HG02623 (cell line): ENCODE data around the gene TUBA4B.
A peak's percentile ranks its signal among the peaks of the same experiment; 100 is the strongest.

ENCODE experiments used
- ATAC-seq: cut with Tn5 transposase; IDR thresholded peaks from one replicate; pipeline ENCODE4 v1.9.1; 2021; ENCODE audit warnings: moderate library complexity; ENCODE audit not compliant: unreplicated experiment

TUBA4B gene

DNA sequence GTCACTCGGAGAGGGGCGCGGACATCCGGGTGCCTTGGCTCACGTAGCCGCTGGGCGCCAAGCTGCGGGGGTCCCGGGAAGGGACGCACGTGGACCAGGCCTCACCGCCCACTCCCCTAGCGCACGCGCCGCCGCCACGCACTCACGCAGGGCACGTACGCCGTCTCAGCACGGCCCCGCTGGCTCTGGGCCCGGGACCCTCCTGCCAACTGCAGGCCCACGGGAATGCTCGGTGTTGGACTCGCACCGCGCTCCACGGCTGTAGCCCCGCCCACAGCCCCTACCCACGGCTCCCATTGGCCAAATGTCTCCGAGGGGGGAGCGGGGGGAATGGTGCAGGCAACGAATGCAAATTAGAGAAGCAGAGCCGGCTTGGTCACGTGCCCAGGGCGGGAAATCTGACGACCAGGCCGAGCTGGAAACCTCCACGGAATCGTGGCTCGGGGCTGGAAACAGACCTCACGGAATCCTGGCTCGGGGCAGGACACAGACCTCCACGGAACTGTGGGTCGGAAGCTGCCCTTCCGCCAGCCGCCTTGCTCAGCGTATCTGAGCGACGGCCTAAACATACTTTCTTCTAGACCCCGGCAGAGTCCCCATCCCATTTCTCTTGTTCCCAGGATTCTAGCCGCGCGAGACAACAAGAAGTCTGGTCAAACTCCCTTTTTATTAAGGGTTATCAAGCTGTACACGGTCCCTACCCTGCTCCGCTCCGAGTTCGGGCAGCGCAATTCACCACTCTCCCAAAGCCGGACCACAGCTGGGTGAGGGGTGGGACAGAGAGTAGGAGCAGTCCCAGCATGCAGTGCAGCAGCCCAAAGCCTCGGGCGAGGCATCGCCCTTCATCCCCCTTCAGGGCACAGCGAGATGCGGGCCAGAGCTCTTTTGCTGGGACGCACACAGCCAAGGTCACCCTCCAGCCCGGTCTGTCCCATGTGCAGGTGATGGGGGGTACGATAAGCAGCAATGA, 34.0 kb upstream of the TUBA4B start, which contains the start of gene ABCB6:
Gene ABCB6, minus strand, starts transcription at position 227 of the 970 bp plus-strand sequence. CDS start 285 bp downstream, outside the sequence.
- ATAC-seq, result peak; percentile 72

DNA sequence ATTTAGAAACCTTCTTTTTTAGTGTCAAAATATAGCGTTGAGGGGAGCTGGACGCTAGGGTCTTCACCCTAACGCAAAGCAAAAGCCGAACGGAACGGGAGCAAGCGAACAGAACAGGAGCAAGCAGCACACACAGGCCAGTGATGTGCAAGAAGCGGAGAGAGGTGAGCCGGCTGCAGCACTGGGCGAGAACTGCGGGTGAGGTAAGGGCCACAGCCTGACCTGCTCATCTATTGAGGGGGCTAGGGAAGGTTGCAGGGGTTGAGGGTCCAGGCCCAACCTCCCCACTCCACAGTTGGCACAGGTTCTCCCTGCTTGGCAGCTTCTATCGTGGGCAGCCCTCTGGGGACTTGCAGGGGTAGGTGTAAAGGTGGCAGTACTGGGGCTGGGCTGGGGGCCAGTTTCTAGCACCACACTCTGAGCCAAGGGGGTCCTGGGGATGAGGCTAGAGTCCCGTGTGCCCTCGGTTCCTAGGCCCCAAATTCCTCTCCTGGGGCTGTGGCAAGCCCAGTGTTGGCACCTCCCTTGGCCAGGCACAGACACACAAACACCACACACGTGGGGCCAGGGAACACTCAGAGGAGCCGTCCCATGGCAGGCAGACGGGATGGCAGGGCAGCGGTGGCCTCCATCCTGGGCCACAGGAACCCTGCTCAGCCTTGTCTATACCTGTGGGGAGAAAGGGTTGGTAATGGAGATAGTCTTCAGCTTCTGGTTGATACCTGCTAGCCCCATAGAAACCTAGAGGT, 33.1 kb upstream of the TUBA4B start:
- no peak for ATAC-seq

DNA sequence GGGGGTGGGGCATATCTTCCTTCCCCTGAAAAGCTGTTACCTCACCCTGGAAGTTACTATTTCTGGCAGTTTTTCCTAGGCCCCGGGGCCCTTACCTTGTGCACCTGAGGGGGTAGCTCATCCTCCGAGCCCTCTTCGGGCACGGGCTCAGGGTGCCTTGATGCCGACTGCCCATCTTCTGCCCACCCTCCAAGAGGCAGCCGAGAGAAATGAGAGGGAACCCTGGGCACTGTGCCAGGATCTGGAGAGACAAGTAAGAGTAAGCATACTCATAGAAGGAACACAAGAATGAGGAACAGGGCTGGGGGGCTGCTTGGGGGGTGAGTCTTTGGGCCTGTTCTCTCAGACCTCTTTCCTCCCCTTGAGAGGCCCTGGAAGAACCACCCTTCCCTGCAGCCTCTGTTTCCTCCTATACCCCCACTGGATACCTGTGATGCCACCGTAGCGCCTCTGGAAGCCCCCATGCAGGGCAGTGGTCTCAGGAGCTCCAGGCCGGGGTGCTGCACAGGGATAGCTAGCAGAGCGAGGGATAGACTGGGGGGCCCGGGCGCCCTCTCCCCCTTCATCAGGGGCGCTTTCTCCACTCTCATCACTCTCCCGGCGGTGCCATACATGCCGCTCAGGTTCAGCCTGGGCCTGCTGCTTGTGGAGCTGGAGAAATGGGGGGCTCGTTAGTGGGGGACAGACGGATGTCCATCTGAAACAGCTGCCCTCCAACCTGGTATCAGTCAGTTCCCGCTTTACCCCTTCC, 32.2 kb upstream of the TUBA4B start:
- ATAC-seq, result no peak

DNA sequence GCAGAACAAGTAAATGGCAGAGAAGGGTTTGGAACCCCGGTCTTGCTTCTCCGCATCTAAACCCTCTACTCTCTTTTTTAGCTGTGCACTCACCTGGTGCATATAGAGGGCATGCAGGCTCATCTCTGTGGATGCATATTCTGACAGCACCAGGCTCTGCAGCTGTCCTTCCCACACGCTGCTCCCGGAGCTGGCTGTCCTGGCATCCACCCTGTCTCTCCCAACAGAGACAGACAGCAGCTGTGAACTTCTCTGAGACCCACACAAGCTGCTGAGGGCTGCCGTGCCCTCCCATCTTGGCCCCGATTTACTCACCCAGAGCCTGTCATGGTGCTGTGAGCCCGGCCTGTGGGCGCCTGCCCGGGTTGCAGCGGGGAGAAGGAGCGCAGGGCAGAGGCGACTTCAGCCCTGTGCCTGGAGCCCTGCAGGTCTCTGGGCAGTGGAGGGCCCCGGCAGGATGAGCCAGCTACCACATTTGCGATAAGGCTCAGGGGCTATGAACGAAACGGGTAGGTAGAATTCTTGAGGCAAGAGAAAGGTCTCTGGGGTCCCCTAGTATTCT, 31.0 kb upstream of the TUBA4B start:
- no peak for ATAC-seq

DNA sequence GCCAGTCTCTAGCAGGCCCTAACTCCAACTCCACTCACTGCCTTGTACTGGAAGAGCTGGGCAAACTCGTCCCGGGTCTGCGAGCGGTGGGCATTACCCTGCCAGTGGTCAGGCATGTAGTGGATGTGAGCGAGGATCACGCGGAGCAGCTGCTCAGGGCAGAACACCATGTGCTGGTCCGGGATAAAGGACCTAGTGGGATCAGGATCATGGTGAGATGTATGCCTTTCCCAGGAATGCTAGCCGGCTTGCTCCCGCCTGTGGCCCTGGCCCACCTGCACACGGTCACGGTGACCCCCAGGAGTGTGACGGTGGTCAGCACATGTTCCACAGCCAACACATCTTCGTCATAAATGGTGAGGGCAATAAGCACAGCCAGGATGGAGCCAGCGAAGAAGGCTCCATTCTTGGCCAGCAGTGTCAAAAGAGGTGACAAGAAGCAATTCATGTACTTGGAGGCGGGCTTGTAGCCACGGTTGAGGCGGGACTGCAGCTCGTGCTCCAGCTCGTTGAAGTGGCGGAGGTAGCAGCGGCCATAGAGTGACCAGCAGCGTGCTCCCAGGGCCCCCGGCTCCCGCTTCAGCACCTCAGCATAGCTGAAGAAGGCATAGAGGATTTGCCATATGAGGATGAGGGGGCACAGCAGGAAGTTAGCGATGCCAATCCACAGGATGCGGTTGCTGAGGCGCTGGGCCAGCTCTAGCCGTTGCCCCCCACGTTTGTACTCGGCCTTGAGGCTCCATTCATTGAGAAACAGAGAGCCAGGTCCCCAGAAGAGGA, 29.0 kb upstream of the TUBA4B start:
- no peak for ATAC-seq

DNA sequence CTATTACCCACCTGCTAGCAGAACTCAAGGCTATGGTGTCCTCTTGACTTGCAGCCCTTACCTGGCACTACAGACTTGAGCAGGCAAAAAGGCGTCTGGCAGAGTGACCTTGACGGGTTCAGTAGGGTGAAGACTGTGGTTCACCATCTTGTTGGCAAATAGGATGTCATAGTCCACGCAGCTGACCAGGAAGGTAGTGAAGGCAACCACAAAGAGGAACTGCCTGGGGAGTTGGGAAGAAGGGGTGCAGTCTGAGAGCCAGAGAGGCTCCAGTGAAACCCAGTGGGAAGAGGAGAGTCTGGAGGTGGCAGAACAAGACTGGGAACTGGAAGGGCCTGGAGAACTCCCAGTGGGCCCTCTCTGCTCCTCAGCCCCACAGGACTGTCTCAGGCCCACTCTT, 27.7 kb upstream of the TUBA4B start:
- no peak for ATAC-seq

DNA sequence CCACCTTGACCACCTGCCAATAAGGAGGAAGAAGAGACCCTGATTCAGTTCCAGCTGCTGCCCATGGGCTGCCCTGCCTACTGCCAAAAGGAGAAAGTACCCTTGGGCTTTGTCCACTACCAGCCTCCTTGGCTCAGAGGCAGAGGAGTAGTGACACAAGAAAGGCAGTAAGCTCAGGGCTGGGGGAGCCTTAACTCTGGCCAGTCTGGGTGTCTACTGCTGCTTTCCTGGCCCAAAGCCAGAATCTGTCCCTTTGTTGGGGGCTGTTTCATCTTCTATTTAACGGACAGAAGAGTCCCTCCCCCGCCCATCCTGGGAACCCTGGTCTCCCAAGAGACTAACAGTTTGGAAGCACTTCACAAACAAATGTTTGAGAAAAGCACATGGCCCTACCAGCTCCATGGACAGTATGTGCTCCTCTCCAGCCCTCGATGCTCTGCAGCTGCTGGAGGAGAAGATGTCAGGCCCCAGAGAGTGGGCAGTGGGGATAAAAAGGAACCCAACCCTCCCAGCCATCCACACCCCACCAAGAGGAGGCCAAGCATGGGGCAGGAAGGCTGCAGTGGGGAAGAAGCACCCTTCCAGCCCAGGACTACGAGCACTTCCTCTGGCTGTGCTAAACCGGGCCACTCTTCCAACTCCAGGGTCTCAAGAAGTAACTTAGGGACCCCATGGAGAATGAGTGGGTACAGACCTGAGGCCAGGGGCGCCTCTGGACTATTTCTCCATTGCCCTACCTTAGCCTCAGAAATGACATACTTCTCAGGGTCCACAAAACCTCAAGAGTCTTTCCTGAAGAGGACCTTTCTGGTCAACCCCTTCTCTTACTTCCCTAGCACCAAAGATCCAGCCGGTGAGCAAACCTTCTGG, 24.8 kb upstream of the TUBA4B start:
- no peak for ATAC-seq

DNA sequence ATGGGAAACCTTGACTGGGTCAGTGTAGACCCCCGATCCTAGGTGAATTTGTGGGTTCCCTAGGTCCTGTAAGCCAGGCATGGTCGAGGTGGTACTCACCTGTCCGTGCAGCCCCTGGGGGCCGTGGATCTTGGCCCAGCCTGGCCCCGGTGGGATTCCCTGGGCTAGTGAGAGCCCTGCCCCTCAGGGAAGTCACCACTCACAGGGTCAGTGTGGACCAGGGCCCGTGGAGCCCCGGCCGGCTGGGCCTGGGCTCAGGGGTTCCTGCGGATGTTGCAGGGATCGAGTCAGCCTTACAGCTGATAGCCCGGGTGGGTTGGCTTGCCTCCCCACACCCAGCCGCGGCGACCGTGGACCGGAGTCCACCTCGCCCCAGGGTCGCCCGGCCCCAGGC, 24.1 kb upstream of the TUBA4B start:
- peak; percentile 9 for ATAC-seq

DNA sequence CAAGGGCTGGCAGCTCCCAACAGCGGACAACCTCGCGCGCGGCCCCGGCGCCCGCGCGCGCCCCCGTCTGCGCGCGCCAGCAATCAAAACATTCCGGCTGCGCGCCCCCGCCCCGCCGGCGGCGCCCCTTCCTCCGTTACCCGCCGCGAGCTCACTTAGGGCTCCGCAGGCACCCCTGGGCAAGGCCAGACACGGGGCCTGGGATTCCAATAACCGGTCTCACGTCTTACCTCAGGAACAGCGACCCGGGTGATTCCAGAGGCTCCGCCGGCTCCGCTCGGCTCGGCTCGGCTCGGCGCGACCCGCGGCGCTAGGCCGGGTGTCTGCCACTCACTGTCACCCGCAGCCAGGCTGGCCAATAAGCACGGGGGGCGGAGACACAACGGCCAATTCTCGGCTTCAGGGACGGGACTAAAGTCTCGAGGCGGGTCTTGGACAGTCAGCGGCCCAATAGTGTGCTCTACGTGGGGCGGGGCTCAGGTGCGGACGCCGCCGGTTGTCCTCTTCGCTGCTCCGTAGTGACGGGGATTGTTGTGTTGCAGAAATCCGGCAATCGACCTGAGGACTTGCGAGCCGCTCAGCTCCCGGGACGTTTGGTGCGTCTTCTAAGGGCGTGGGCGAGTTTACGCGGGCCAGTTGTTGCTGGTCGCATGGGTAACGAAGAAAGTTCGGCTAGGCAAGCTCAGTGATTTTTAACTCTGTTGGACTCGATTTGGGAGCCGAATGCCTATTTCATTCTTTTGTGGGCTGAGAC, 23.6 kb upstream of the TUBA4B start, which contains the start of the genes ANKZF1 and ATG9A:
Gene ANKZF1, plus strand, starts transcription at position 502 of the 754 bp plus-strand sequence. CDS start 452 bp downstream, outside the sequence.
Gene ATG9A, minus strand, starts transcription at position 332 of the 754 bp plus-strand sequence. CDS start 1,612 bp downstream, outside the sequence.
- peak; percentile 96 for ATAC-seq

DNA sequence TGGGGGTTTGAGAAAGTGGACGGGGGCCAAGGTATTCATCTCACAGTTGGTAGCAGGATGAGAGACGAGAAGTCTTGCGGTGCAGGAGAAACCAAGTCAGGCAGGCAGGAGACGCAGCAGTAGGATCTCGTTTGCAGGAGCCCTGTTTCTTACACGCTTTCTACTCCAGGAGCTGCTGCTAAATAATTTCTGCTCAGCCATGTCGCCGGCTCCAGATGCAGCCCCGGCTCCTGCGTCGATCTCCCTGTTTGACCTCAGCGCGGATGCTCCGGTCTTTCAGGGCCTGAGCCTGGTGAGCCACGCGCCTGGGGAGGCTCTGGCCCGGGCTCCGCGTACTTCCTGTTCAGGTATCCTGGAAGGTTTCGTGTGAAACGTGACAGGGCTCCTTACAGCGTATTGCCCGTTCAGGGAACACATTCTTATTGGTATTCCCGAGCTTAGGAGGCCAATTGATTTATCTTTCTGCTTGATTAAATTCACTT, 22.9 kb upstream of the TUBA4B start:
- ATAC-seq, result peak; percentile 1

DNA sequence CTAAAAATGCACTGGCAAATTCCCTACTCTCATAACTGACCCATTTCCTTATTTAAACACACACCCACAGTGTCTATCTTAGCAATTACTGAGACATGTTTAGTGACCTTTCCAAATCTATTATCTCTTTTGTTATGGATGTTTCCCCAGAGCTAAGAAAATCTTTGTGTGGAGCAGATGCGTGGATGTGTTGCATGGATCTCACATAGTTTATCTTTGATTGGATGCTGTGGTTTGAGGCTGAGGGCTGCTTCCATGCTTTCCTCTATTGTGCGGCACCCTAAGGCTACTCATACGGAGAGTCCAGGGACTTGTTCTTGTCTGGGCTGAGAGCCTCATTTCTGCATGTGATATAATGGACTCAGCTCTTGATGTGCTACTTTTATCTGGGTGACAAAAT, 18.7 kb upstream of the TUBA4B start:
- no peak for ATAC-seq

DNA sequence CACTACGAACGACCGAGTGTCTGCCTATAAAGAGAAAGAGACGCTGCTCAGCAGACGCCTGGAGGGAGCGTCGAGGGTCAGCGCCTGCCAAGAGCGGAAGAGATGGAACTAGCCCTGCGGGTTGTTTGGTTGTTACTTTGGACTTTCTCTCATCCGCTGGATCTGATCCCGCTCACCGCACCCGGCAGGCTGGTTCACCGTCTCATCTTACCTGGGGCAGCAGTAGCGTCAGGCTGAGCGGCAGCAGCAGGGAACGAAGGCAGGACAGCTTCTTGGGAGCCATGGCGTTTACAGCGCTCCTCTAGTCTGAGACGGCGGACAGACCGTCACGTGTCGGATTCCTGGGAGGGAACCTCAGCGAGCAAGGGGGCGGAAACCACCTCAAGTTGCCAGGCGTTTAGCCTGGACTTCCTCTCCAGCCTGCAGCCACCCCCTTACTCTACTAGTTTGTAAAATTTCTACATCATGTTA, 9.7 kb upstream of the TUBA4B start:
- no peak for ATAC-seq

DNA sequence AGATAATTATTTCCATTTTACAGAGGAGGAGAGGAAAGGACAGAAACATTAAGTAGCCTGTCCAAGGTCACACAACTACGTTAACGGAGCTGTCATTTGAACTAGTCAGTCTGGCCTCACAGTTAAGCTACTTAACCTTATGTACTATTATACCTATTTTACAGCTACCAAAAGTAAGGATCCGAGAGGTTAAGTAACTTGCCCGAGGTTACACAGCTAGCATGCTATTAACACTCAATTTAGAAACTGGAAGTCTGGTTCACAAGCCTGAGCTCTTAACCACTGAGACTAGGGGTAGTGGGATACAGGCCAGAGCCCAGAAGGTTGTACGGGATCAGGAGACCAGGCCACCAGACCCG, 8.3 kb upstream of the TUBA4B start:
- ATAC-seq, result no peak

DNA sequence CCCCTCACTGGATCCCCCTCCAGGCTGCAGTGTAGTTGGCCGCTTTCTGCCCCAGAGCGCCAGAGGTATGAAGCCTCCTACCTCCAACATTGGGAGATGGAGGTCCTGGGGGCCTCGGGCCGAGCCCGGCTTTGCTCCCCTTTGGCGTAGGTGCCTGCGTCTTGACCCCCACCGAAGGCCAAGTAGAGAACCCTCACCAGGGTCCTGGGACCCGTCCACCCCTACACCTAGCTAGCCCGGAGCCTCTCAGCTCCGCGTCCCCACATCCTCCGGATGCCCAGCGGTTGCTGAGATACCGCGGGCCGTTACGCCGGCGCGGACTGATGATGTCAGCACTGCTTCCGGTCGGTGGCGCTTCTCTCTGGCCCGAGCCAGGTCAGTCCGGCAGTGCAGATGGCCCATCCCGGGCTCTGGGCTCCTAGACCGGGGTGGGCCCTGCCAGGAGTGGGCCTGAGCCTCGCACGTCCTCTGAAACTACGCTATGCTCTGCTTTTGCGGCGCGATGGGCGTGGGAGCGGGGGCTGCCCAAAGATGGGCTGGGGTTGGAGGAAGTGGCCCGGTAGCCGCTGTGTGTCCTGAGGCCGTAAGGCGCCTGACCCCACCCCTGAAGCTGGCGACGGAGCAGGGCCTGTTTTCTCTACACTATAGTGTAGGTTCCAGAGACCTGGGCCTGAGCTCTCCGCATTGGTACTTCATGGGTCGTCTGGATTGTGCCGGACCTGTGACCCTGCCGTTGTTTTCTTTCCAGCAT, 7.7 kb upstream of the TUBA4B start, which contains the start of the genes GLB1L and STK16:
Gene GLB1L, minus strand, starts transcription at position 297 of the 751 bp plus-strand sequence. CDS start 1,871 bp downstream, outside the sequence.
Gene STK16, plus strand, starts transcription at position 332 of the 751 bp plus-strand sequence. CDS start 521 bp downstream, outside the sequence.
- ATAC-seq, result peak; percentile 61

DNA sequence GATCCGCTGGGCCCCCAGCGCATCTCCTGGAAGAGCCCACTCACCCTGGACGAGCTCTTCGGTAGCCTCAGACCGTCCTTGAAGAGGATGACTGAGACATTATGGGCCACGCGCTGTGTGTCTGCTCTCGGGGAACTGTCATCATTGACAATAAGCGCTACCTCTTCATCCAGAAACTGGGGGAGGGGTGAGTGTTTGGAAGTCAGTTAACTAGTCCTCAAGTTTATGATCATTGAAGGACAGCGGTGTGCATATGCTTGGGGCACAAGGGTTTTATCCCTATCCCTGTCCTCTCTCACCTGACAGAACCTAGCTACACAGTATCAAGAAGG, 7.2 kb upstream of the TUBA4B start:
- no peak for ATAC-seq

DNA sequence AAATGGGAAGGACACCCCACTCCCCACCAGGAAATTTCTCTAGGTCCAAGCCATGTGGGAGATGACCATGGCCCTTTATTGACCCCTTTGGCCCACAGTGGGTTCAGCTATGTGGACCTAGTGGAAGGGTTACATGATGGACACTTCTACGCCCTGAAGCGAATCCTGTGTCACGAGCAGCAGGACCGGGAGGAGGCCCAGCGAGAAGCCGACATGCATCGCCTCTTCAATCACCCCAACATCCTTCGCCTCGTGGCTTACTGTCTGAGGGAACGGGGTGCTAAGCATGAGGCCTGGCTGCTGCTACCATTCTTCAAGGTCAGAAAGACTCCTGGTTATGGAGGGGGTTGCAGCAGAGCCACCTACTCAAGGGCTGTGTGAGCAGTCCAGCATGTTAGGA, 6.5 kb upstream of the TUBA4B start:
- ATAC-seq, result no peak
